Measurements from ENCODE around the gene FBN3.
"Not testable (repeated sequence)": the region's sequence is repeated elsewhere in the genome, so short reads cannot be mapped to it uniquely, and the experiment has no call there.

Gene FBN3

DNA sequence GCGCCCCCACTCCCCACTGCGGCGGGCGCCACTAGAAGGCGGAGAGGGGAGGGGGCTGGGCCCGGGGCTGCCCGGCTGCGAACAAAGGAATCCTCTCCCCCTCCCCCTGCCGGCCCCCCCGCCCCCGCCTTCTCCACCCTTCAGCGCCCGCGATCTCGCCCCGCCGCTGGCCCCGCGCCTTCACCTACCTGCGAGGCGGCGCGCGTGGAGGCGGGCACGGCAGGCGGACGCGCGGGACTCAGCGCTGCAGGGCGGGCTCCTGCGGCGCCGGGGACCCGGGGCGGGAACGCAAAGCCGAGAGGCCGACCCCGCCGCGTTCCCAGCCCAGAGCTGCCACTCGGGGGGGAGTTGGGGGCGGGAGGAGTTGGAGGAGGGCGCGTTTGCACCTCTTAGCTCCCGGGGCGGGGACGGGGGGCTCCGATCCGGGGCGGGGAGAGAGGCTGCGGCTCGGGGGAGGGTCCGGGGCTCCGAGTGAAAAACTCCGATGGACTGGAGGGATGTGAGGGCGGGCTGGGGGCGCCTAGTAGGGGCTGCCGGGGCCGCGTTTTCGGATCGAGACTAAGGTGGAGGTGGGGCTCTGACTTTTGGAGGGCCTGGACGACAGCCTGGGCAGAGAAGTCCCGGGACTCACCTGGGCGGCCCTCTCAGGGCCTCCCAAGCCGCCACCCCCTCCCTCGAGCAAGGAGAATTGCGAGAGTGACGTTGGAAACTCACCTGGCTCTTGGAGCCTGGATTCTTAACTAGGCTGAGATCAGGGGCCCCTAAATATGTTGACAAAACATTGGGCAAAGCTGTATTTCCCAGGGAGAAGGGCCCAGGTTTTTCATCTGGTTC lies at the start of gene FBN3:
FBN3 (minus strand) TSS at position 332 of the 834 bp plus-strand sequence. CDS start 2,112 bp downstream, outside the sequence.
- no peak for DNase-seq

DNA sequence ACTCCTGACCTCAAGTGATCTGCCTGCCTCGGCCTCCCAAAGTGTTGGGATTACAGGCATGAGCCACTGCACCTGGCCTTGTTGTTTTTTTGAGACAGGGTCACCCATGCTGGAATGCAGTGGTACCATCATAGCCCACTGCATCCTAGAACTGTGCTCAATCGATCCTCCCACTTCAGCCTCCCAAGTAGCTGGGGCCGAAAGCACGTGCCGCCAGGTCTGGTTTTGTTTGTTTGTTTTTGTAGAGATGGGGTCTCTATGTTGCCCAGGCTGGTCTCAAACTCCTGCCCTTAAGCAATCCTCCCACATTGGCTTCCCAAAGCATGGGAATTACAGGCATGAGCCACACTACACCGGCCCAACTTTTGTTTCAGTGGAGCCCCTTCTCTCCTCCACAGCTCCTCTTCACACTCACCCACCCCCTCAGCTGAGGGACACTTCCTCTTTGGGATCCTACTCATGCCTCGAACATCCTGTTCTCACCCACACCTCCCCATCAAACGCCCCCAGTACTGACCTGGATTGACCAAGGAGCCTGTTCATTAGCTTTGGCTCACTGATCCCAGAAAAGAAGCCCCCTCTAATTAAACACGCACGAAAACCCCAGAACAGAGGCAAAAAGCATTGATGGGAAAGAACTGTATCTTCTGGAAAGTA lies 47.0 kb upstream of the FBN3 start:
- DNase-seq, result no peak

DNA sequence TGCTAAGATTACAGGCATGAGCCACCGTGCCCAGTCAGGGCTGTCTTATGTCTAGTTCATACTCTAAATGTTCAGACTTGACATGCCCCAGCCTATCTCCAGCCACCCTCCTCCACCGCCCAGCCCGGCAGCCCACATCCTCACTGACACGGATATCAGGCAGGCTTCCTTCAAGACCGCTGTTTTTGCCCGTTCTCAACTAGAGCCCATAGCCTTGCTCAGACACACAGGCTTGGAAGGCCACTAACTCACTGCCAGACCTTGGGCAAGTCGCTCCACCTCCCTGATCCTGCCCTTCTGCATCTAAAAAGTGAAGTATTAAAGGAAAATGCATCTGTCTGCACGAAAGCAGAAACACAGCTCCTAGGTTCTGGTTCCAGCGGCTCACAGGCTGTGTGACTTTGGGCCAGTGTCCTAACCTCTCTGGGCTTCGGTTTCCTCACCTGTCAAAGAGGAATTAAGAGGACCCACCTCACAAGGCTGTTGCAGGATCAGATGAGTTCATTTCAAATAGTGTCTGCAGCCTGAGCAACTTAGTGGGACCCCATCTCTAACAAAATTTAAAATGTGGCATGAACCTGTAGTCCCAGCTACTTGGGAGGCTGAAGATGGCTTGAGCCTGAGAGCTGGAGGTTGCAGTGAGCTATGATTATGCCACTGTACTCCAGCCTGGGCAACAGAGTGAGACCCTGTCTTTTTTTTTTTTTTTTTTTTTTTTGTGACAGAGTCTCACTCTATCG lies 45.3 kb upstream of the FBN3 start:
- no peak for DNase-seq

DNA sequence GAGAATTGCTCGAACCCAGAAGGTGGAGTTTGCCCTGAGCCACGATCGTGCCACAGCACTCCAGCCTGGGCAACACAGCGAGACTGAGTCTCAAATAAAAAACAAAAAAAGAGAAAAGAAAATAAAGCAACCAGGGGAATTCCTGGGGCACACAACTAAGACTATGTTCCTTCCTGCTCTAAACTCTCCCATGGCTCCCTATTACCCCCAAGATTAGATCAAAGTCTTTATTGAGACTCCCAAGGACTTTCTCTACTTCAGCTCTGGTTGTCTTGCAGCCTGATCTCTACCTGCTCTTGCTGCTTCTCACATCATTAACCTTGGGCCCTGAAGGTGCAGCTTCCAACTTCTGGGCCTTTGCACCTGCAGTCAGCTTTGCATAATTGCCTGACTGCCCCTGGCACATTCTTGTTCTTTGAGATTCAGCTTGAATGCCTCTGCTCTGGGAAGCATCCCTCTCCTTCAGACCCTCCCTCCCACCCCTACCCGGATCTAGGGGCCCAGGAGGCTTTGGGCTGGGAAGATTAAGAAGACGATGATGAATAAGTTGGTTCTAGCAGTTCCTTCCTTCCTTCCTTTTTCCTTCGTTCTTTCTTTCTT lies 42.9 kb upstream of the FBN3 start:
- DNase-seq, result no peak

DNA sequence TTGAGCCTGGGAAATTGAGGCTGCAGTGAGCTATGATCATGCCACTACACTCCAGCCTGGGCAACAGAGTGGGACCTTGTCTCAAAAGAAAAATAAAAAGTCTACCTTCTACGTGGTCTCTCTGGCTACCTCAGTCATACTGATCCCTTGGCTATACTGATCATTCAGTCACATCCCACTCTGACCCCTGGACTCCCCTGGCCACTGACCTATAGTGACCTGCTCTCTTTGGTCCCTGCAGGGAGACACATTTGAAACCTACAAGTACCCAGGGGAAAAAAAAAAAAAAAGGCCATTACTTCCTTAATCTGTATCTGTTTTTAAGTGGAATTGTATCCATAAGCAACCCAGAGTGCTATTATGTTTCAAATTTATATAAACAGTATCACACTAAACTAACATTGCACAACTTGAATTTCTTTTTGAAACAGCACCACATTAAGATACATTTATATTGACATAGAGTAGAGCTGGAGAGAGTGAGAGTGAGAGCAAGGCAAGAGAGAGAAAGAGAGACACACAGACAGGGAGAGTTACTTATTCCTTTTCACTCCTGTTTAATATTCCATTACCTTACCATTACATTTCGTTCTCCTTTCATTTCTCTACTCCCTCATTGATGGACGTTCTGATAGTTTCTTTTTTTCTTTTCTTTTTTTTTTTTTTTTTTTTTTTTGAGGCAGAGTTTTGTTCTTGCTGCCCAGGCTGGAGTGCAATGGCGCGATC lies 36.1 kb upstream of the FBN3 start:
- DNase-seq, result no peak

DNA sequence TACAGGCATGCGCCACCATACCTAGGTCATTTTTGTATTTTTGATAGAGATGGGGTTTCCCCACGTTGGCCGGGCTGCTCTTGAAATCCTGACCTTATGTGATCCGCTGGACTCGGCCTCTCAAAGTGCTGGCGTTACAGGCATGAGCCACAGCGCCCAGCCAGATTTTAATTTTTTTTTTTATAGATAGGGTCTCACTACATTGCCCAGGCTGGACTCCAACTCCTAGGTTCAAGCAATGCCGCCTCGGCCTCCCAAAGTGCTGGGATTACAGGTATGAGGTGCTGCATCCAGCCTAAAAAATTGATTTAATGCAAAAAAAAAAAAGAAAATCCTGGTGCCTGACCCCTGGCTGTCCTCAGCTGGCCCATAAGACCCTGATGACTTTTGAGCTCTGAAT lies 34.9 kb upstream of the FBN3 start:
- DNase-seq, result no peak

DNA sequence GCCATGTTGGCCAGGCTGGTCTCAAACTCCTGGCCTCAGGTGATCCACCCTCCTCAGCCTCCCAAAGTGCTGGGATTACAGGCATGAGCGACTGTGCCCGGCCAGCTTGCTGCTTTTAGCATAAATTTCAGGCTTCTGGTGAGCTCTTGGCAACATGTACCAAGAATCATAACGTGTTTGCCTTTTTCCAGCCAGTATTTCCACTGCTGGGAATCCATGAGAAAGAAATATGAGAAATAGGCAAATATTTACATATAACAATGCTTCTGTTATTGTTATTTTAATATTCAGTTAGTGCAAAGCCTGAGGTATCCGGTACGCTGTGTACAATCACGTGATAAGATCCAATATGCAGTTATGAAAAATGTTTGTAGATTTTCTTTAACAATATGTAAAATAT lies 30.6 kb upstream of the FBN3 start:
- DNase-seq, result no peak

DNA sequence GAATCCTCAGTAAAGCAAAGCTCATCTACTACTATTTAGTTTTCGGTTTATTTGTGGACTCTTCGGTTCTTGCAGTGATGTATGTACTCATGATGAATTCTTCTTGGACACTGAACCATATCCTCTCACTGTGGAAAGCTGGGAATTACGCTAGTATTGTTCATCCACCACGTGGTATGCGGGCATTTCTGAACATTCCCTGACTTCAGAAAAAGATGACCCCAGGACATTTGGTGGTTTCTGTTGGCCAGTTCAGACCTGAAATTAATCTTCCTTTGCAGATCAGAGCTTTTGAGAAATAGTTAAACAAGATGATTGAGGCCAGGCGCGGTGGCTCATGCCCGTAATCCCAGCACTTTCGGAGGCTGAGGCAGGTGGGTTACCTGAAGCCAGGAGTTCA lies 25.3 kb upstream of the FBN3 start:
- DNase-seq, result no peak

DNA sequence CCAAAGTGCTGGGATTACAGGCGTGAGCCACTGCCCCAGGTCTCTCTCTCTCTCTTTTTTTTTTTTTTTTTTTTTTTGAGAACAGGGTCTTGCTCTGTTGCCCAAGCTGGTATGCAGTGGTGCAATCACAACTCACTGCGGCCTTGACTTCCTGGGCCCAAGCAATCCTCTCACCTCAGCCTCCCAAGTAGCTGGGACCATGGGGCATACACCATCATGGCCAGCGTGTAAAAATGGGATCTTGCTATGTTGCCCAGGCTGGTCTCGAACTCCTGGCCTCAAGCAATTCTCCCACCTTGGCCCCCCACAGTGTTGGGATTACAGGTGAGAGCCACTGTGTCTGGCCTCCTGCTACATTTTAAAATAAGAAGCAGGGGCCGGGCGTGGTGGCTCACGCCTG lies 19.1 kb upstream of the FBN3 start:
- DNase-seq, result no peak

DNA sequence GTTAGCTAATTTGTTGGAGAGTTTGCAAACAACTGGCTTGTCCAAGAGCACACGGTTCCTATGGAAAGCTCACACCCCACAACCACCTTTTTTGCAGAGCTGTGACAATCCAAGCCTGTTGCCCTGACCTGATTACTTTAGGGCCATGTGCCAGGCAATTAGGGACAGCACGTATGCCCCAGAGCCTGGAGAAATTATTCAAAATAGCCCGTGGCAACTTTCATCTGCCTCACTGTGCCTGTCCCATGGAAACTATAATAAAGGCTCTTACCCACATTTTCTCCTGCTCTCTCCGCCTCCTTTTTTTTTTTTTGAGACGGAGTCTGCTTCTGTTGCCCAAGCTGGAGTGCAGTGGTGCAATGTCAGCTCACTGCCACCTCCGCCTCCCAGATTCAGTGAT lies 18.6 kb upstream of the FBN3 start:
- no peak for DNase-seq

DNA sequence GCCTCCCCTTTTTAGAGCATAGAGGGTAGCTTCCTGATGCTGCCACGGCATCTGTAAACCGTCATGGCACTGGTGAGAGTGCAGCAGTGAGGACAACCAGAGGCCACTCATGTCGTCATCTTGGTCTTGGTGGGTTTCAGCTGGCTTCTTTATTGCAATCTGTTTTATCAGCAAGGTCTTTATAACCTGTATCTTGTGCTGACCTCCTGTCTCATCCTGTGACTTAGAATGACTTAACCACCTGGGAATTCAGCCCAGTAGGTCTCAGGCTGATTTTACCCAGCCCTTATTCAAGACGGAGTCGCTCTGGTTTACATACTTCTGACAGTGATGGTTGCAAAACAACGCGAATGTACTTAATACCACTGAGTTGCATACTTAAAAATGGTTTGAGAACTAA lies 14.4 kb upstream of the FBN3 start:
- DNase-seq, result no peak

DNA sequence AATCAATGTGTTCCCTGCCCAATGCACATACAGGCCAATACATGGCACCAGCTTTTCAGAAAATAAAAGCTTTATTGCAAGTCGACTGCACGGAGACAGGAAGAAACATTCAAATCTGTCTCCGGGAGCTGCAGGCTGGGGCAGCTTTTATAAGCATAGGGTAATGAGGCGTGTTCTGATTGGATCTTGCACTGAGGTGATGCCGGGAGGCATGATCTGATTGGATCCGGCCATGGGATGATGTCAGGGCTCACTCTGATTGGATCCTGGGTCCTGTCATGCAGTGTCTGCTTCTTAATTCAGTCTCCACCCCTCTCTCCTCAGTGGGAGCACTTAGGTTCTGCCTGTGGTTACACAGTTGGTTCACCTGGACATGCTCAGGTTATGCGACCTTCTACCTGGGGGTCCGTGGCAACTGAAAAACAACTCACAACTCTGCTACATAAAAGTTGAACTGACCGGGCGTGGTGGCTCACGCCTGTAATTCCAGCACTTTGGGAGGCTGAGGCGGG lies 11.8 kb upstream of the FBN3 start:
- peak; percentile 91 for DNase-seq

DNA sequence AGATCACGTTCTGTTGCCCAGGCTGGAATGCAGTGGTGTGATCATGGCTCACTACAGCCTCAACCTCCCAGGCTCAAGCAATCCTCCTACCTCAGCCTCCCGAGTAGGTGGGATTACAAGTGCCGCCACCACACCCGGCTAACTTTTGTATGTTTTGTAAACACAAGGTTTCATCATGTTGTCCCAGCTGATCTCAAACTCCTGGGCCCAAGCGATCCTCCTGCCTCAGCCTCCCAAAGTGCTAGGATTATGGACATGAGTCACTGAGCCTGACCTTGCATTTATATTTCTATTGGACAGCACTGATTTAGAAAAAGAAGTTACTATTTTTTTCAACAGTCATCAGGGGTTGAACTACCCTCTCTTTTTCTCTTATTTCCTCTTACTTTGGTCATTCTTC lies 9.9 kb upstream of the FBN3 start:
- not testable (repeated sequence) for DNase-seq

DNA sequence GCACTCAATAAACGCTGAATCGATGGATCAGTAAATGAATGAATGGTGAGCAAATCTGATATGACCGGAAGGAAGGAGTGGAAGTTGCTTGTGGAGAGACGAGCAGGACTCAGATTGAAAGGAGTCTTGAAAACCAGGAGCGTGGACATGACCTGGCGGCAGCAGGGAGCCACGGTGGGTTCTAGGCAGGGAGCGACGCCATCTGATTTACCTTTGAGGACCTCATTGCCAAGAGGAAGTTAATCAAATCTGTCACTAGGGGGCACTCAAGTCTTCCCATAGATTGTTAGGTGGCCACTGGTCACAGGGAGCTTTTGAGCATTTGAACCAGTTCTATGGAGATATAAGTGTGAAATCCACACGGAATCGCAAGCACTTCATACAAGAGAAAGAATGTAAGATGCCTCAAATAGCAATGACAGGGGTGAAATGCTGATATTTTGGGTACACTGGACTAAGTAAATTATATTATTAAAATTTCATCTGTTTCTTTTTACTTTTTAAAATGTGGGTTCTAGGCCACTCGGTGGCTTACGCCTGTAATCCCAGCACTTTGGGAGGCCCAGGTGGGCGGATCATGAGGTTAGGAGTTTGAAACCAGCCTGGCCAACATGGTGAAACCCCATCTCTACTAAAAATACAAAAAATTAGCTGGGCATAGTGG lies 9.2 kb upstream of the FBN3 start:
- peak; percentile 94 for DNase-seq

DNA sequence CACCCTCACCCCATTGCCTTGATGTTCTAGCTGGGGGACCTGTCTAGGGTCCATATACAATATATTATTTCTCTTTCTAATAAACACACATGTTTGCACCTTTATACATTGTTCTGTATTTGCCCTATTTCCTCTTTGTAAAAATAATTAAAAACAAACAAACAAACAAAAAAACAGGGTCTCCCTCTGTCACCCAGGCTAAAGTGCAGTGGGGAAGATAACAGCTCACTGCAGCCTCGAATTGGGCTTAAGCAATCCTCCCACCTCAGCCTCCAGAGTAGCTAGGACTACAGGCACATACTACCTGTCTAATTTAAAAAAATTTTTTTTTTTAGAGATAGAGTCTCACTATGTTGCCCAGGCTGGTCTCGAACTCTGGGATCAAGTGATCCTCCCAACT lies 5.9 kb upstream of the FBN3 start:
- no peak for DNase-seq

DNA sequence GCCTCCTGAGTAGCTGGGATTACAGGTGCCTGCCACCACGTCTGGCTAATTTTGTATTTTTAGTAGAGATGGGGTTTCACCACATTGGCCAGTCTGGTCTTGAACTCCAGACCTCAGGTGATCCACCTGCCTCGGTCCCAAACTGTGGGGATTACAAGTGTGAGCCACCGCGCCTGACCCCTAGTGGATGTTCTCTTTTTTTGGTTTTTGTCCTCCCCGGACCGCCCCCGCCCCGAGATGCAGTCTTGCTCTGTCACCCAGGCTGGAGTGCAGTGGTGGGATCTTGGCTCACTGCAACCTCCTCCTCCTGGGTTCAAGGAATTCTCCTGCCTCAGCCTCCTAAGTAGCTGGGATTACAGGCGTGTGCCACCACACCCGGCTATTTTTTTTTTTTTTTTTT lies 4.6 kb upstream of the FBN3 start:
- peak; percentile 12 for DNase-seq

DNA sequence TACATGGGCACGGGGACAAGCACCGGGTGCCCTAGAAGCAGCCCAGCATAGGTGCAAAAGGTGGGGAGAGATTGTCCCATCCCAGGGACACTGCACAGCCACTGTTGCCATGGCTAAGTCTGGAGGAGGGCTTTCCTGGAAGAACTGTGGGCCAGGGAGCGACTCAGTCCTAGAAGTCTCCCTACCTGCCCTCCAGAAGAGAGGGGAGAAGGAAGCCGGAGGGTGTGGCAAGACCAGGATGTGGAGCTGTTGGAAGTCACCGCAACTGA lies 2.3 kb upstream of the FBN3 start:
- DNase-seq, result no peak

DNA sequence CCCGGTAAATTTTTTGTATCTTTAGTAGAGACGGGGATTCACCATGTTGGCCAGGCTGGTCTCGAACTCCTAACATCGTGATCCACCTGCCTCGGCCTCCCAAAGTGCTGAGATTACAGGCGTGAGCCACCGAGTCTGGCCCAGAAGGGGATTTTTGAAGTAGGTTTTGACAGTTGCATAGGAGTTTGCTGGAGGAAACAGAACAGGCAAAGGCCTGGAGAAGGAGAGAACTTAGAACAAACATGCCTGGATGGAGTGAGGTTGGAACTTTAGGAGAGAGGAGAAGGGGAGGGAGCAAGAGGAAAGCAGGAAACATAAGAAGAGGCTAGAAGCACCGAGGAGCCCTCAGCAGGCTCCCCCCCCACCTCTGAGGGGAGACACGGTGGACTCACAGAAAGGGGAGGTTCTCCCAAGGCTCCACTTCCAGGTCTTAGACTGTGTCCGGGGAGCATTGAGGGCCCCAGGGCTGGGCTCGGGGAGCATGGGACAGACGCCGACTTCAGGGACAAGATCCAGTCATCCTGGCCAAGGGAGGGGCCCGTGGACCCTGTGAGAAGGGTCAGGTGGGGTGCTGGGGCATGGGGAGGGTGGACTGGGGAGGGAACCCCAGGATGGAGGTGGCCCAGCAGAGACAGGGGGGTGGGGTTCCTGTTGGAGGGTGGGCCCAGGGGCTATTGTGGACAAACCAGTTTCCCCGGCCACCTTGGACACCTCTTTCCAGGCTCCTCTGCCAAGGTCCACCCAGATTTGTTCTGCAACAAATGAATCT lies 1.8 kb upstream of the FBN3 start:
- no peak for DNase-seq

DNA sequence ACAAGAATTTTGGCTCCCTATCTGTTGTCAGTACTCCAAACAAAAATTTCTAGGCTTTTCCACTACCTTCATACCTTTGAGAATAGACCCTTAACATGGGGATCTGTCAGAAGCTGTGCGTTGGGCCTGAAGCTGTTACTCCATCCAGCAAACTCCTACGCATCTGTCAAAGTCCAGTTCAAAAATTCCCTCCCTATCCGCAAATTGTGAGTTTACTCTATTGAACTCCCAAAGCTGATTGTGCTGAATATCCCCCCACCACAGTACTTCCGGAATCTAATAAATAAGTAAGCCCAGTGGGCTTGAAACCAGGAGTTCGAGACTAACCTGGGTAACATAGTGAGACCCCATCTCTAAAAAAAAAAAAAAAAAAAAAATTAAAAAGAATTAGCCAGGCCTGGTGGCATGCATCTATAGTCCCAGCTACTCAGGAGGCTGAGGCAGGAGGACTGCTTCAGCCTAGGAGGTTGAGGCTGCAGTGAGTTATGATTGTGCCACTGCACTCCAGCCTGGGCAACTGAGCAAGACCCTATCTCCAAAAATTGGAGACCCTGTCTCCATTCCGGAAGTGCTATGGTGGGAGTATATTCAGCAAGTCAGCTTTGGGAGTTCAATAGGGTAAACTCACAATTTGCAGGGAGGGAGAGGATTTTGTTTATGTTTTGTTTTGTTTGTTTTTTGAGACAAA lies 930 bp upstream of the FBN3 start:
- DNase-seq, result no peak

DNA sequence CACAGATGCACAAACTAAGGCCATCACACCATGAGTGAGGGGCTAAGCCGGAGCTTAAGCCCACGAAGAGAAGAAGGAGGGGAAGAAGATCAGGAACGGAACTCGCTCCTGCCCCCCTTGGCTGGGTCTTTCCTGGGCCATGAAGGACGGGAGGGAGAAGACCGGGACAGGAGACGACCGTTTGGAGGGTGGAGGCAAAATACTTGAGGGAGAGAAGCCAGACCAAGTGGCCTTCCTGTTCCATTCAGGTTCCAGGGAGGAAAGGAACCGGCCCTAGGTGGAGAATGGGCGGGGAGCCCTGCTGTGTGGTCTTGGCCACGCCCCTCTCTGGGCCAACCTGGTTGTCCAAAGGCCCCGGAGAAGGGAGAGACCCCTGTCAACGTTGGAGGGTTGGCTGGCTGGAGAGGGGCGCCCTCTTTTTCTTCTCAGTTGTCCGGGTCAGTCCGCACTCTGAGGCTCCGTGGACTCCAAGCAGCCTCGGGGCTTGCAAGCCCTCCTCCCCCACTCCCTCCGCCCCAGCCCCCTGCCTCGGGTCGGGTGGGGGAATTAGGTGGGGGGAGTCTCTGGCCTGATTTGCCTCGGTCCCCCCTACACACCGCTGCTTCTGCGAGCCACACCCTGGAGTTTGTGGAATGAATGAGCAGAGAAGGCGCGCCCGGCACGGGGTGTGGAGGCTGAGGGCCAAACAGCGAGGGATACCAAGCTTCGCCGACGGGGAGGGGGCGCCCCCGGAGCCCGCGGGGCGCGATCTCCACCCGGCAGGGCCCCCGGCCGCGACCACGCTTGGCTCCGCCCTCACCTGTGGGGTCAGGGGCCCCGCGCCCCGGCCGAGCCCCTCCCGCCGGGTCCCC lies 757 bp downstream of the FBN3 start:
- DNase-seq, result peak; percentile 83

Measured in NCI-H82 (cell line).